Activated naive CD4-positive, alpha-beta T cell treated with anti-CD3 and anti-CD28 coated beads, Interleukin-2, amount 50 U/mL, for 24 hours (primary cell): Measurements from ENCODE around the gene KEL.

ENCODE experiments used
- H3K27ac Mint-ChIP-seq: one replicate; pipeline ENCODE4 v1.8.0; 2021; ENCODE audit warnings: mild to moderate bottlenecking, mixed read lengths
- H3K27me3 Mint-ChIP-seq: one replicate; pipeline ENCODE4 v1.8.0; 2021; ENCODE audit warnings: mixed read lengths
- H3K36me3 Mint-ChIP-seq: one replicate; pipeline ENCODE4 v1.8.0; 2021; ENCODE audit warnings: mixed read lengths
- H3K4me1 Mint-ChIP-seq: one replicate; pipeline ENCODE4 v1.8.0; 2021; ENCODE audit warnings: mixed read lengths
- H3K4me3 Mint-ChIP-seq: one replicate; pipeline ENCODE4 v1.8.0; 2021; ENCODE audit warnings: mild to moderate bottlenecking, mixed read lengths
- H3K9me3 Mint-ChIP-seq: one replicate; pipeline ENCODE4 v1.8.0; 2021; ENCODE audit warnings: mixed read lengths

The KEL gene

DNA sequence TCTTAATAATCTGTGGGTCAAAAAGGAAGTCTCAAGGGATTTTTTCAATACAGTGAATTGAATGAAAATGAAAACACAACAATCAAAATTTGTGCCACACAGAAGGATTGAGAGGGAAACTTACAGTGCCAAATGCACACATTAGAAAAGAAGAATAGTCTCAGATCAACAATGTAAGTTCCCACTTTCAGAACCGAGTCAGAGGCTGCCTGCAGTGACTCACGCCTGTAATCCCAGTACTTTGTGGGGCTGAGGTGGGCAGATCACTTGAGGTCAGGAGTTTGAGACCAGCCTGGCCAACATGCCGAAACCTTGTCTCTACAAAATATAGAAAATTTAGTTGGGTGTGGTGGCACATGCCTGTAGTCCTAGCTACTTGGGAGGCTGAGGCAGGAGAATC, 12.5 kb upstream of the KEL start:
- Mint-ChIP-seq H3K9me3 (no peaks in the 10 kb centered on the region), H3K27ac (no peak overlapping the region), H3K4me3 (no peak overlapping the region)

DNA sequence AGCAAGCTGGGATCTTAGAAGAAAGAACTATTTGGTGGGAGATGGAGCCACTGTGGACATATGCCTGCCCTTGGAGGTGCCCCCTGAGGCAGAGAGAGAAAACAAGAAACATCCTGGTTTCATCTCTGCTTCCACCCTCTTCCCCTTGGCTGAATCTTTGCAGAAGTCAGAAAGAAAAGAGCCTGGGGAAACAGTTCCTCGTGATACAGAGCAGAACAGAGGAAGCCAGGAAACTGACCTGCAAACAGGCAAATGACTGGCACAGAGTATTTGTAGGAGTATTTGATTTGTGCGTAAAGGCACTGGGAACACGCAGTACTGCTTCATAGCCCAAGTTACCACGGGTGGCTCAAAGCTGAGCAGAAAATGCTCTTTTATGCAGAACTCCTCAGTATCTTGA, 7.0 kb upstream of the KEL start:
- Mint-ChIP-seq H3K27ac (no peak overlapping the region), H3K36me3 (no peaks in the 10 kb centered on the region), H3K9me3 (no peaks in the 10 kb centered on the region), H3K27me3 (peaks cover 20% of the 10 kb centered on the region), H3K4me3 (no peak overlapping the region), H3K4me1 (no peaks in the 10 kb centered on the region)

More for the DNA sequence above, 12.5 kb upstream of the KEL start:
- Mint-ChIP-seq H3K4me1 (no peaks in the 10 kb centered on the region), H3K36me3 (no peaks in the 10 kb centered on the region), H3K27me3 (peaks cover 10% of the 10 kb centered on the region)

DNA sequence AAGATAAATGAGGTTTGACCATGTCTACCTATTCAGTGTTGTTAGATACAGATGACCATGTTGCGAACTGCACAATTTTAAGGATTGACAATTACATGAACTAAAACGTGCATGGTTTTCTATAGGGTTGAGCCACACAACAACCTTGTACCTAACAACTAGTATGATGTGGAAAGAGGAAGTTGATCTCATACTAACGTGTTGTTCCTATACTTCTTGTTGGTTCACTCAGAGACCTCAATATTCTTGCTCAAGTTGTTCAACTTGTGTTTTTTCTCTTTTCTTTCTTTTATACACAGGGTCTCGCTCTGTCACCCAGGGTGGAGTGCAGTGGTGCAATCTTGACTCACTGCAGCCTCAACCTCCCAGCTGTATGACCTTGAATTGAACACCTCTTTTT, 6.1 kb upstream of the KEL start:
- H3K9me3 Mint-ChIP-seq: no peaks in the 10 kb centered on the region
- no peak overlapping the region for H3K27ac Mint-ChIP-seq
- no peaks in the 10 kb centered on the region for H3K36me3 Mint-ChIP-seq
- H3K27me3 Mint-ChIP-seq: peaks cover 22% of the 10 kb centered on the region
- no peaks in the 10 kb centered on the region for H3K4me1 Mint-ChIP-seq
- H3K4me3 Mint-ChIP-seq: no peak overlapping the region

DNA sequence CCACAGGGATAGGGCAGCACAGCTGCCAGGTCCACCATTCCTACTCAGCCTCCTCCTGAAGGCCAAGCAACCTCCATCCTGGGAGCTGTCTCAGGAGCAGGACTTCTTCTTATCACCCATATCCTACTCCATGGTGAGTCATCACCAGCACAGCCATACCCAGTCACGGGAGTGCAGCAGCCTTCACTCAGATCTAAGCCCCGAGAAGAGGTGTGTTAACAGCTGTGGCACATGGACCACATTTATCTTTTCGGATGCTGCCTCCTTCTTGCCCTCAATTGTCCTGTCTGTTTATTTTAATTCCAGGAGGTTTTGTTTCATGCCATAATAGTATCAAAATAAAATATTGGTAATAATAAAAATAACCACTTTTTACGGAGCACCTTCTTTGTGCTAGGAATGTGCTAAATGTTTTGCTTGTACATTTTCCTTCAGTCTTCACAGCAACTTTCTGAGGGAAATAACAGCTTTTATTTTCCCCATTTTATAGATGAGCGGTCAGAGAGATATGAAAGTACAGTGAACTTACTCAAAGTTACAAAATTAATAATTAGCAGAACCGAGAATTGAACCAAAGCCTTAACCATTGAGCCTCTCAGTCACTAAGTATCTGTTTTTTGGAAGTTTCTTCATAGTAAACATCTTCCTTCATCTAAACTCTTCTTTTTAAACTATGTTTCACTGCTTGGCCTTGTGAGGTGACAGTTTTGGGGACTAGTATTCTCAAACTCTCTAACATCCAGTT, 2.5 kb upstream of the KEL start:
- H3K27ac Mint-ChIP-seq: no peak overlapping the region
- H3K9me3 Mint-ChIP-seq: no peaks in the 10 kb centered on the region
- H3K27me3 Mint-ChIP-seq: peaks cover 20% of the 10 kb centered on the region
- H3K4me1 Mint-ChIP-seq: no peaks in the 10 kb centered on the region
- H3K4me3 Mint-ChIP-seq: no peak overlapping the region
- H3K36me3 Mint-ChIP-seq: no peaks in the 10 kb centered on the region

- Mint-ChIP-seq H3K36me3 (no peaks in the 10 kb centered on the region), H3K9me3 (no peaks in the 10 kb centered on the region), H3K4me1 (no peaks in the 10 kb centered on the region), H3K27me3 (peaks cover 24% of the 10 kb centered on the region), H3K27ac (no peak overlapping the region), H3K4me3 (no peak overlapping the region)
These were observed 1.8 kb upstream of the KEL start for GRCh38 chr7:142963993-142964392.

GRCh38 chr7:142962991-142963390, 828 bp upstream of the KEL start:
- H3K27me3 Mint-ChIP-seq: peaks cover 22% of the 10 kb centered on the region
- no peaks in the 10 kb centered on the region for H3K9me3 Mint-ChIP-seq
- H3K27ac Mint-ChIP-seq: no peak overlapping the region
- H3K4me3 Mint-ChIP-seq: no peak overlapping the region
- H3K36me3 Mint-ChIP-seq: no peaks in the 10 kb centered on the region
- no peaks in the 10 kb centered on the region for H3K4me1 Mint-ChIP-seq

GRCh38 chr7:142961595-142961972, 579 bp downstream of the KEL start:
- Mint-ChIP-seq H3K27me3 (peaks cover 20% of the 10 kb centered on the region), H3K27ac (no peak overlapping the region), H3K4me1 (no peaks in the 10 kb centered on the region), H3K9me3 (peaks cover 3% of the 10 kb centered on the region), H3K4me3 (no peak overlapping the region), H3K36me3 (peaks cover under 1% of the 10 kb centered on the region)

DNA sequence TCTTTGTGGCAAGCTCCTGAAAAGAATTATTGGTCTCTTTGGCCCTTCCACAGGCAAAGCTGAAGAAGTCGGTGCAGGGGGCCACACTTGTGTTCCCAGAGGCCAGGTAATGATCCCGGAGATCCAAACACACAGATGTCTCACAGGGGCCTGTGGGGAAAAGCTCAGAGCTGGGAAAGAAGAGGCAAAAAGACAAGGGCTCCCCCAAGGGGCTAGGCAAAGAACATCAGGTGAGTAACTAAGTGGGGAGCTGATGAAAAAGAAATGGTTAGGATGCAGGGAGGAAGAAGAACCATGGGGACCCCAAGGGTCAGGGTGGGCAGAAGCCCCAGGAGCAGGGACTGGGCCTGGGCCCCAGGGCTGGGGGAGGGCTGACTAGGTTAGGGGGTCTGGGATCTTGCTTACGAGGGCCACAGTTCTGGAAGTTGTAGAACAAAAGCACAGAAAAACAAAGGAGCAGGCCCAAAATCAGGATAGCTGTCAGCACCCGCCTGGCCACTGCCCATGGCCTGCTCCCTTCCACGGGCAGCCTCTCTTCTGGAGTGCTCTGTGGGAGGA, 1.1 kb downstream of the KEL start:
- no peak overlapping the region for H3K4me3 Mint-ChIP-seq
- no peak overlapping the region for H3K27ac Mint-ChIP-seq
- H3K36me3 Mint-ChIP-seq: peaks cover 6% of the 10 kb centered on the region
- H3K27me3 Mint-ChIP-seq: peaks cover 22% of the 10 kb centered on the region
- H3K9me3 Mint-ChIP-seq: peaks cover 9% of the 10 kb centered on the region
- no peaks in the 10 kb centered on the region for H3K4me1 Mint-ChIP-seq

- no peak overlapping the region for H3K27ac Mint-ChIP-seq
- H3K4me3 Mint-ChIP-seq: no peak overlapping the region
- H3K4me1 Mint-ChIP-seq: no peaks in the 10 kb centered on the region
- peaks cover 9% of the 10 kb centered on the region for H3K36me3 Mint-ChIP-seq
- peaks cover 15% of the 10 kb centered on the region for H3K9me3 Mint-ChIP-seq
- H3K27me3 Mint-ChIP-seq: peaks cover 22% of the 10 kb centered on the region
These were observed 3.0 kb downstream of the KEL start for GRCh38 chr7:142959202-142959601.

GRCh38 chr7:142957723-142958122, 4.4 kb downstream of the KEL start:
- no peak overlapping the region for H3K4me3 Mint-ChIP-seq

GRCh38 chr7:142956951-142957623, 5.1 kb downstream of the KEL start:
- Mint-ChIP-seq H3K4me1 (no peaks in the 10 kb centered on the region), H3K27me3 (peaks cover 20% of the 10 kb centered on the region), H3K9me3 (peaks cover 15% of the 10 kb centered on the region), H3K4me3 (no peak overlapping the region), H3K27ac (no peak overlapping the region), H3K36me3 (peaks cover 9% of the 10 kb centered on the region)

More at GRCh38 chr7:142957723-142958122, 4.4 kb downstream of the KEL start:
- Mint-ChIP-seq H3K27me3 (peaks cover 18% of the 10 kb centered on the region), H3K9me3 (peaks cover 15% of the 10 kb centered on the region), H3K36me3 (peaks cover 9% of the 10 kb centered on the region), H3K27ac (no peak overlapping the region), H3K4me1 (no peaks in the 10 kb centered on the region)

GRCh38 chr7:142954680-142955268, 7.4 kb downstream of the KEL start:
- Mint-ChIP-seq H3K9me3 (peaks cover 15% of the 10 kb centered on the region), H3K4me3 (no peak overlapping the region), H3K27me3 (peaks cover 15% of the 10 kb centered on the region), H3K4me1 (no peaks in the 10 kb centered on the region), H3K36me3 (peaks cover 9% of the 10 kb centered on the region), H3K27ac (no peak overlapping the region)

DNA sequence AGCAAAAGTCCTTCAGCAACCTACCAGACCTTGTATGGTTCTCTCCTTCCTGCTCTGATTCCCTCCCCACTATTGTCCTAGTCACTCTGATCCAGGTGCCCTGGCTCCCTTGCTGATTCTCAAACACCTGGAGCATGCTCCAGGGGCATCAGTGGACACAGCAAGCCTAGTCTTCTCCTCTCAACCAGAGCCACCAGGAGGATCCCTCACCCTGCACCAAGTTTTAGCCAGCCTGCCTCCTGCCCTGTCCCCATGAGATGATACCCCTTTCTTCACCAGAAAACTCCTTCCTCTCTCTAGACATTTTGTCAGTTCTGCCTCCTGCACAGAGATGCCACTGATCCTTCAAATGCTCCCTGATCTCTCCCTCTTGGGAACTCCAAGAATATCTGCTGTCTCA, 11.9 kb downstream of the KEL start:
- H3K4me3 Mint-ChIP-seq: no peak overlapping the region
- no peaks in the 10 kb centered on the region for H3K36me3 Mint-ChIP-seq
- H3K4me1 Mint-ChIP-seq: no peaks in the 10 kb centered on the region
- no peaks in the 10 kb centered on the region for H3K9me3 Mint-ChIP-seq
- no peak overlapping the region for H3K27ac Mint-ChIP-seq
- peaks cover 4% of the 10 kb centered on the region for H3K27me3 Mint-ChIP-seq

DNA sequence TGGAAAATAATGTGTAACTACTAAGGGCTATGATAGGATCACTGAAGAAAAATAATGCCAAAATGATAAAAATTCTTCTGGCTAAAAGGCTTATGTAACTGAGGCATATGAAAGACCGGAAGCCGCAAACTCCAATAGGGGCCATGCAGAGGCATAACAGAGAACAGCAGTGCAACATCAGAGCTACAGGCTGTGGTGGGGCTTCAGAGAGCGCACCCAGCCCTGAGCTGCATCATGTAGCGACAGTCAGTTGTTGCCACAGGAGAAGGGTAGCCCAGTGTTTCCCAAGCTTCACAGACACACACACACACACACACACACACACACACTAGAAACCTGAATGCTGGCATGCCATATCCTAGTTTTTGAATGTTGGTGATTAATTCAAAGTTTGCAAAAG, 13.6 kb downstream of the KEL start:
- Mint-ChIP-seq H3K36me3 (no peaks in the 10 kb centered on the region), H3K4me1 (no peaks in the 10 kb centered on the region), H3K27me3 (peaks cover 4% of the 10 kb centered on the region), H3K4me3 (no peak overlapping the region), H3K9me3 (no peaks in the 10 kb centered on the region), H3K27ac (no peak overlapping the region)

- H3K4me1 Mint-ChIP-seq: no peaks in the 10 kb centered on the region
- H3K36me3 Mint-ChIP-seq: no peaks in the 10 kb centered on the region
- H3K27me3 Mint-ChIP-seq: peaks cover 2% of the 10 kb centered on the region
- no peak overlapping the region for H3K4me3 Mint-ChIP-seq
- H3K27ac Mint-ChIP-seq: no peak overlapping the region
- H3K9me3 Mint-ChIP-seq: no peaks in the 10 kb centered on the region
These were observed 17.2 kb downstream of the KEL start for GRCh38 chr7:142945001-142945400.

- Mint-ChIP-seq H3K36me3 (no peaks in the 10 kb centered on the region), H3K9me3 (no peaks in the 10 kb centered on the region), H3K27me3 (peaks cover 2% of the 10 kb centered on the region), H3K4me1 (no peaks in the 10 kb centered on the region), H3K27ac (no peak overlapping the region), H3K4me3 (no peak overlapping the region)
These were observed 18.4 kb downstream of the KEL start for GRCh38 chr7:142943706-142944268.
